BE2C (cell line): Measurements from ENCODE around the gene SELENOM. TPM values are rescaled to one million over a fixed set of nuclear protein-coding genes. Genes with fewer than 3 reads are reported as not detected.

ENCODE experiments used
- DNase-seq: peaks from one replicate; pipeline ENCODE4 v3.0.0-alpha.2; 2020
- H3K27me3 ChIP-seq: fragments of 250-450 bp; sonication (Bioruptor Pico); 2 replicates; pipeline ENCODE4 v1.5.1; 2020; ENCODE audit warnings: mild to moderate bottlenecking
- H3K36me3 ChIP-seq: fragments of 250-450 bp; sonication (Bioruptor Pico); 2 replicates; pipeline ENCODE4 v1.5.1; 2020; ENCODE audit warnings: mild to moderate bottlenecking
- H3K4me1 ChIP-seq: fragments of 250-450 bp; sonication (Bioruptor Pico); 2 replicates; pipeline ENCODE4 v1.5.1; 2020
- H3K4me3 ChIP-seq: 2 replicates; pipeline ENCODE4 v1.5.1; 2011; ENCODE audit warnings: low read depth, low read length
- H3K9me3 ChIP-seq: fragments of 250-450 bp; sonication (Bioruptor Pico); 2 replicates; pipeline ENCODE4 v1.5.1; 2020
- polyA plus RNA-seq: library from polyadenylated mRNA; unstranded; fragments of >200 nt; gene quantifications from one replicate; pipeline ENCODE4 v1.2.1, GENCODE V29; 2012; ENCODE audit warnings: low read depth, missing spikeins; ENCODE audit not compliant: insufficient read length, insufficient read depth
- TF ChIP-seq, protein P1 (sequence below): IDR thresholded peaks from 2 replicates; pipeline ENCODE4 v1.5.1; 2012; ENCODE audit warnings: mild to moderate bottlenecking, low read depth, low read length

The SELENOM gene, protein sequence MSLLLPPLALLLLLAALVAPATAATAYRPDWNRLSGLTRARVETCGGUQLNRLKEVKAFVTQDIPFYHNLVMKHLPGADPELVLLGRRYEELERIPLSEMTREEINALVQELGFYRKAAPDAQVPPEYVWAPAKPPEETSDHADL
- 21.5 TPM for polyA plus RNA-seq

- Histone ChIP-seq H3K36me3 (no peaks in the 10 kb centered on the region), H3K4me3 (peak within 1 kb of the TSS; percentile 62), H3K27me3 (no peaks in the 10 kb centered on the region), H3K9me3 (no peaks in the 10 kb centered on the region), H3K4me1 (no peaks in the 10 kb centered on the region)
- TF ChIP-seq, protein P1, sequence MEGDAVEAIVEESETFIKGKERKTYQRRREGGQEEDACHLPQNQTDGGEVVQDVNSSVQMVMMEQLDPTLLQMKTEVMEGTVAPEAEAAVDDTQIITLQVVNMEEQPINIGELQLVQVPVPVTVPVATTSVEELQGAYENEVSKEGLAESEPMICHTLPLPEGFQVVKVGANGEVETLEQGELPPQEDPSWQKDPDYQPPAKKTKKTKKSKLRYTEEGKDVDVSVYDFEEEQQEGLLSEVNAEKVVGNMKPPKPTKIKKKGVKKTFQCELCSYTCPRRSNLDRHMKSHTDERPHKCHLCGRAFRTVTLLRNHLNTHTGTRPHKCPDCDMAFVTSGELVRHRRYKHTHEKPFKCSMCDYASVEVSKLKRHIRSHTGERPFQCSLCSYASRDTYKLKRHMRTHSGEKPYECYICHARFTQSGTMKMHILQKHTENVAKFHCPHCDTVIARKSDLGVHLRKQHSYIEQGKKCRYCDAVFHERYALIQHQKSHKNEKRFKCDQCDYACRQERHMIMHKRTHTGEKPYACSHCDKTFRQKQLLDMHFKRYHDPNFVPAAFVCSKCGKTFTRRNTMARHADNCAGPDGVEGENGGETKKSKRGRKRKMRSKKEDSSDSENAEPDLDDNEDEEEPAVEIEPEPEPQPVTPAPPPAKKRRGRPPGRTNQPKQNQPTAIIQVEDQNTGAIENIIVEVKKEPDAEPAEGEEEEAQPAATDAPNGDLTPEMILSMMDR, result peak; percentile 96
- peak; percentile 98 for DNase-seq
These were observed at the start of gene SELENOM for GRCh38 chr22:31107178-31107893. Gene SELENOM, minus strand, starts transcription at chr22:31107568. Its CDS starts 63 bp downstream, at chr22:31107505.

DNA sequence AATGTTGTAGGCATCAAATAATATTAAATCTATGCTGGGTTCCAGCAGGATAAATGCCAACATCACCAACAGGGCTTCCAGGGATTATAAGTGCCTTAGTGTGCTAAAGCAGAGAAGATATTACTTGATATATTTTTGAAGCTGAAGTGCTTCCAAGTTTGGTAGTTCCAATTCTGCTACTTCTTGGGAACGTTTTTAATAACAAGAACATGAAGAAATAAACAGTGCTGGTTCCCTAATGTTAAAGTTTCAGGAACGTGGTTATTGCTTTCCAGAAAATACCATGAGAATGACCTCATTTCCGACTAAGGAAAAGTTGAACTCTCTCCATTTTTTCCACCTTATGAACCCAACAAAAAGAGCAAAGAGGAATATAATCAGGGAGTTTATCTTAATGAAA is 48.1 kb upstream of the SELENOM start:
- Histone ChIP-seq H3K4me3 (no peak overlapping the region), H3K27me3 (no peaks in the 10 kb centered on the region; the same call in 1 of the 2 replicates), H3K9me3 (no peaks in the 10 kb centered on the region; the same call in 1 of the 2 replicates), H3K4me1 (no peaks in the 10 kb centered on the region), H3K36me3 (no peaks in the 10 kb centered on the region)
- TF ChIP-seq, protein P1, result no peak
- no peak for DNase-seq

GRCh38 chr22:31154975-31155374 is 47.6 kb upstream of the SELENOM start:
- Histone ChIP-seq H3K4me1 (no peaks in the 10 kb centered on the region), H3K27me3 (no peaks in the 10 kb centered on the region; the same call in 1 of the 2 replicates), H3K36me3 (no peaks in the 10 kb centered on the region), H3K9me3 (no peaks in the 10 kb centered on the region; the same call in 1 of the 2 replicates), H3K4me3 (no peak overlapping the region)
- DNase-seq, result no peak
- TF ChIP-seq, protein P1, result no peak

DNA sequence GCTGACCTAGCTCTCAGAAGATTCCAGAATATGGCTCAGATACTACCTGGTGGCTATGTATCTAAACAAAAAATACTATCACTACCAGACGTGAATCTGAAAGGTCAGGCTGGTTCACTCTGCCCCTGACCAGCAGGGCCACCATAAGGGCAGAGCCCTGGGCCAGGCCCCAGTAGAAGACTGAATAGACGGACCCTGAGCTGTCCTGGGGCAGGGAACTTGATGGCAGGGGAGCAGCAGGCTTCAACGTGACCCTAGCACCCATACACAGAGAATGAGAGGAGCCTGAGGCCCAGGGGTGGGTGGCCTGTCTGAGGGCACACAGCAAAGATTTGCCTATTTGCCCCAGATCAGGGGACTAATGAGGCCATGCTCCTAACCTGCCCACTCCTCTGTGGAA is 46.0 kb upstream of the SELENOM start:
- no peaks in the 10 kb centered on the region; the same call in 1 of the 2 replicates for H3K27me3 ChIP-seq
- H3K36me3 ChIP-seq, result no peaks in the 10 kb centered on the region
- H3K9me3 ChIP-seq, result no peaks in the 10 kb centered on the region
- H3K4me3 ChIP-seq, result no peak overlapping the region
- TF ChIP-seq, protein P1, result no peak
- no peak for DNase-seq
- no peaks in the 10 kb centered on the region for H3K4me1 ChIP-seq

DNA sequence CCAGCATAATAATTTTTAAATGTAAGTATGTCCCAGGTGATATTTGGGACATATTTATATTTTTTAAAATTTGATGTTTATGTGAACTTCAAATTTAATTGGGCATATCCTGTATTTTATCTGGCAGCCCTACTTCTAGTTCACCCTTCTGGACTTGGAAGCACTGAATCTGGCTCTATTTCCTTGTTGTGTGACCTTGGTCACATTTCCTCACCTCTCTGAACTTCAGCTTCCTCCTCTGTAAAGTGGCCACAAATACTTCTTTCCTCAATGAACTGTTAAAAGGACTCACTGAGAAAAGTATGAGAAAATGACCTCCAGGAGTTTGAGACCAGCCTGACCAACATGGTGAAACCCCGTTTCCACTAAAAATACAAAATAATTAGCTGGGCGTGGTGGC is 44.5 kb upstream of the SELENOM start:
- Histone ChIP-seq H3K4me1 (no peaks in the 10 kb centered on the region), H3K36me3 (no peaks in the 10 kb centered on the region), H3K27me3 (no peaks in the 10 kb centered on the region; the same call in 1 of the 2 replicates), H3K4me3 (no peak overlapping the region), H3K9me3 (no peaks in the 10 kb centered on the region)
- TF ChIP-seq, protein P1, result no peak
- no peak for DNase-seq

DNA sequence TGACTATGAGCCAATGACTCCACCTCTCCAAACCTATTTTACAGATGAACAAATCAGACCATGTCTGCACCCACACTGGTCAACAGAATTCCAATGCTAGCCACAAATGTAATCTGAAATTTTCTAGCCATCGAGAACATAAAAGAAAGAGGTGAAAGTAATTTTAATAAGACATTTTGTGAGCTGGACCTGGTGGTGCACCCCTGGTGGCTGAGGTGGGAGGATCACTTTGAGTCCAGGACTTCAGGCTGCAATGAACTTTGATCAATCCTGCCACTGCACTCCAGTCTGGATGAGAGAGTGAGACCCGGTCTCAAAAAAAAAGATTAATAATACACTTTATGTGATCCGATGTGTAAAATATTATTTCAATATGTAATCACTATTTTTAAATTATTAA is 43.2 kb upstream of the SELENOM start:
- no peak for DNase-seq

More for the DNA sequence above, 43.2 kb upstream of the SELENOM start:
- H3K27me3 ChIP-seq, result no peaks in the 10 kb centered on the region; the same call in 1 of the 2 replicates
- TF ChIP-seq, protein P1, result peak; percentile 56
- no peaks in the 10 kb centered on the region for H3K4me1 ChIP-seq
- H3K36me3 ChIP-seq, result no peaks in the 10 kb centered on the region
- no peak overlapping the region for H3K4me3 ChIP-seq
- no peaks in the 10 kb centered on the region for H3K9me3 ChIP-seq
